Measurements from ENCODE around the gene STING1. TPM values are rescaled to one million over a fixed set of nuclear protein-coding genes. Genes with fewer than 3 reads are reported as not detected.

The STING1 gene
- total and polyA plus RNA-seq, 2 experiments from 2014 or later: 7.7 to 17.0 TPM

GRCh38 chr5:139472386-139473030 is 10.1 kb downstream of the STING1 start:
- no peak overlapping the region for H3K4me3 ChIP-seq
- peak overlapping the region; percentile 20 for H2AFZ ChIP-seq
- no peaks in the 10 kb centered on the region for H3K36me3 ChIP-seq (replicated peaks; ENCODE audit: insufficient read depth, low read depth)
- H3K79me2 ChIP-seq: no peaks in the 10 kb centered on the region
- H3K27ac ChIP-seq: peak overlapping the region; percentile 13
- H3K4me2 ChIP-seq: no peak overlapping the region
- no peaks in the 10 kb centered on the region for H3K9me2 ChIP-seq (replicated peaks; ENCODE audit: insufficient read depth)
- TF ChIP-seq EZH2phosphoT487 (IDR thresholded peaks at IDR 0.05; ENCODE audit: low read depth, severe bottlenecking, unreplicated experiment): no peak
- TF ChIP-seq CTCF (IDR thresholded peaks at IDR 0.05; ENCODE audit: poor library complexity): no peak
- no peak for TF ChIP-seq EZH2 (IDR thresholded peaks at IDR 0.05; ENCODE audit: borderline replicate concordance)
- H3K4me1 ChIP-seq (ENCODE audit: insufficient read depth): peaks cover 16% of the 10 kb centered on the region
- no peak for DNase-seq (ENCODE audit: low spot score)
- H3K9me3 ChIP-seq (ENCODE audit: low read depth): no peaks in the 10 kb centered on the region
- H4K20me1 ChIP-seq (ENCODE audit: insufficient read depth, poor library complexity, severe bottlenecking): no peaks in the 10 kb centered on the region
- H3K27me3 ChIP-seq: no peaks in the 10 kb centered on the region
- 88% methylated on average over 15 of the region's 15 CpGs for WGBS (ENCODE audit: low lambda C conversion rate, missing lambda C conversion rate)

- no peaks in the 10 kb centered on the region for H3K79me2 ChIP-seq
- H3K27ac ChIP-seq: no peak within 1 kb of the TSS
- no peak within 1 kb of the TSS for H3K4me2 ChIP-seq
- H3K9me3 ChIP-seq (ENCODE audit: low read depth): no peaks in the 10 kb centered on the region
- H3K4me3 ChIP-seq: no peak within 1 kb of the TSS
- no peaks in the 10 kb centered on the region for H3K27me3 ChIP-seq
- no peaks in the 10 kb centered on the region for H3K9me2 ChIP-seq (replicated peaks; ENCODE audit: insufficient read depth)
- H3K4me1 ChIP-seq (ENCODE audit: insufficient read depth): peaks cover 16% of the 10 kb centered on the region
- 85% methylated on average over 9 of the region's 9 CpGs for WGBS (ENCODE audit: low lambda C conversion rate, missing lambda C conversion rate)
- no peak for DNase-seq (ENCODE audit: low spot score)
- no peaks in the 10 kb centered on the region for H4K20me1 ChIP-seq (ENCODE audit: insufficient read depth, poor library complexity, severe bottlenecking)
- TF ChIP-seq EZH2 (IDR thresholded peaks at IDR 0.05; ENCODE audit: borderline replicate concordance) (no peak), CTCF (IDR thresholded peaks at IDR 0.05; ENCODE audit: poor library complexity) (no peak), EZH2phosphoT487 (IDR thresholded peaks at IDR 0.05; ENCODE audit: low read depth, severe bottlenecking, unreplicated experiment) (no peak)
- H3K36me3 ChIP-seq (replicated peaks; ENCODE audit: insufficient read depth, low read depth): no peaks in the 10 kb centered on the region
- no peak within 1 kb of the TSS for H2AFZ ChIP-seq
Measured at GRCh38 chr5:139470821-139471300, 11.7 kb downstream of the STING1 start, which contains the start of gene SMIM33. Gene SMIM33, plus strand, starts transcription at chr5:139471004. Its CDS starts 118 bp downstream, at chr5:139471122.

- Histone ChIP-seq H3K9me3 (ENCODE audit: low read depth) (no peaks in the 10 kb centered on the region), H3K79me2 (no peaks in the 10 kb centered on the region), H3K27ac (no peak overlapping the region), H3K9me2 (replicated peaks; ENCODE audit: insufficient read depth) (no peaks in the 10 kb centered on the region), H3K4me3 (no peak overlapping the region), H3K4me1 (ENCODE audit: insufficient read depth) (peaks cover 8% of the 10 kb centered on the region), H4K20me1 (ENCODE audit: insufficient read depth, poor library complexity, severe bottlenecking) (no peaks in the 10 kb centered on the region), H2AFZ (no peak overlapping the region), H3K36me3 (replicated peaks; ENCODE audit: insufficient read depth, low read depth) (no peaks in the 10 kb centered on the region), H3K4me2 (no peak overlapping the region), H3K27me3 (no peaks in the 10 kb centered on the region)
- WGBS (ENCODE audit: low lambda C conversion rate, missing lambda C conversion rate): 75% methylated on average over 8 of the region's 8 CpGs
- no peak for DNase-seq (ENCODE audit: low spot score)
- TF ChIP-seq EZH2phosphoT487 (IDR thresholded peaks at IDR 0.05; ENCODE audit: low read depth, severe bottlenecking, unreplicated experiment) (no peak), CTCF (IDR thresholded peaks at IDR 0.05; ENCODE audit: poor library complexity) (no peak), EZH2 (IDR thresholded peaks at IDR 0.05; ENCODE audit: borderline replicate concordance) (no peak)
Measured at GRCh38 chr5:139468421-139468931, 14.1 kb downstream of the STING1 start.

Measured in hepatocyte (in vitro differentiated cells).